HEK293 (cell line): Measurements from ENCODE around the gene NSUN6.

Experiments used
- CTCF ChIA-PET: fragments of 350-600 bp; formaldehyde crosslinking; extraction: SDS; loops from one replicate; lab custom pipeline; 2021; ENCODE audit warnings: antibody characterized with exemption; lab: Yijun Ruan, JAX
- POLR2A ChIA-PET: fragments of 300-600 bp; formaldehyde crosslinking; extraction: SDS; loops from one replicate; lab custom pipeline; 2020; ENCODE audit warnings: antibody characterized with exemption, inconsistent platforms; lab: Yijun Ruan, JAX
- H3K27ac ChIP-seq: fragments of 200-500 bp; sonication (Bioruptor generic); 2 replicates; pipeline ENCODE4 v1.5.1; 2014; ENCODE audit warnings: low read depth, low read length, control low read depth, inconsistent platforms; ENCODE audit errors: extremely low read depth
- H3K36me3 ChIP-seq, 2 experiments: fragments of 200-500 bp in 1 of 2; sonication (Bioruptor generic) in 1 of 2; 1 replicate in 1 of 2; 2 replicates in 1 of 2; pipeline ENCODE4 v1.5.1; 2014 to 2017; ENCODE audit warnings: inconsistent platforms in 2 of 2, low read length in 2 of 2; ENCODE audit not compliant: control insufficient read depth in 2 of 2, insufficient read depth in 1 of 2
- H3K4me1 ChIP-seq: fragments of 200-500 bp; sonication (Bioruptor generic); 2 replicates; pipeline ENCODE4 v1.5.1; 2014; ENCODE audit warnings: mild to moderate bottlenecking, low read length, inconsistent platforms; ENCODE audit not compliant: control insufficient read depth, insufficient read depth
- H3K4me3 ChIP-seq: 2 replicates; pipeline ENCODE4 v1.5.1; 2011; ENCODE audit warnings: low read depth, mild to moderate bottlenecking, control low read depth, low read length, moderate library complexity
- H3K9me3 ChIP-seq: fragments of 200-500 bp; sonication (Bioruptor generic); 2 replicates; pipeline ENCODE4 v1.5.1; 2014; ENCODE audit warnings: low read depth, low read length, inconsistent platforms; ENCODE audit not compliant: control insufficient read depth, insufficient read depth
- GFI1B ChIP-seq: fragments of 450-650 bp; formaldehyde crosslinking; IDR thresholded peaks from 2 replicates; pipeline ENCODE4 v1.5.1; 2016; ENCODE audit warnings: missing biosample characterization, missing genetic modification characterization
- HIC1 ChIP-seq: fragments of 450-650 bp; formaldehyde crosslinking; IDR thresholded peaks from 2 replicates; pipeline ENCODE4 v1.5.1; 2016; ENCODE audit warnings: missing biosample characterization, missing genetic modification characterization
- PRDM6 ChIP-seq: fragments of 450-650 bp; formaldehyde crosslinking; IDR thresholded peaks from 2 replicates; pipeline ENCODE4 v1.5.1; 2017; ENCODE audit warnings: missing biosample characterization, missing genetic modification characterization
- TCF7L2 ChIP-seq: IDR thresholded peaks from 2 replicates; pipeline ENCODE4 v1.6.1; 2011; ENCODE audit warnings: low read depth, mild to moderate bottlenecking, inconsistent platforms, low read length, moderate library complexity, borderline replicate concordance
- ZBTB7A ChIP-seq: fragments of 450-650 bp; formaldehyde crosslinking; IDR thresholded peaks from 2 replicates; pipeline ENCODE4 v1.5.1; 2016; ENCODE audit warnings: low read depth, missing biosample characterization, missing genetic modification characterization
- ZEB2 ChIP-seq: fragments of 450-650 bp; formaldehyde crosslinking; IDR thresholded peaks from 2 replicates; pipeline ENCODE4 v1.5.1; 2016; ENCODE audit warnings: missing biosample characterization, missing genetic modification characterization
- ZFP37 ChIP-seq: fragments of 450-650 bp; formaldehyde crosslinking; IDR thresholded peaks from 2 replicates; pipeline ENCODE4 v1.5.1; 2016; ENCODE audit warnings: missing biosample characterization, missing genetic modification characterization
- ZNF10 ChIP-seq: fragments of 450-650 bp; formaldehyde crosslinking; IDR thresholded peaks from 2 replicates; pipeline ENCODE4 v1.5.1; 2017; ENCODE audit warnings: missing biosample characterization, missing genetic modification characterization
- ZNF112 ChIP-seq: fragments of 450-650 bp; formaldehyde crosslinking; IDR thresholded peaks from 2 replicates; pipeline ENCODE4 v1.5.0; 2017; ENCODE audit warnings: missing biosample characterization, missing genetic modification characterization
- ZNF132 ChIP-seq: fragments of 450-650 bp; formaldehyde crosslinking; IDR thresholded peaks from 2 replicates; pipeline ENCODE4 v1.5.1; 2017; ENCODE audit warnings: missing biosample characterization, missing genetic modification characterization, borderline replicate concordance
- ZNF266 ChIP-seq: fragments of 450-650 bp; formaldehyde crosslinking; IDR thresholded peaks from 2 replicates; pipeline ENCODE4 v1.5.1; 2016; ENCODE audit warnings: missing biosample characterization, missing genetic modification characterization, low read depth
- ZNF324 ChIP-seq: fragments of 450-650 bp; formaldehyde crosslinking; IDR thresholded peaks from 2 replicates; pipeline ENCODE4 v1.5.1; 2016; ENCODE audit warnings: missing biosample characterization, missing genetic modification characterization
- ZNF366 ChIP-seq: fragments of 450-650 bp; formaldehyde crosslinking; conservative IDR thresholded peaks from 2 replicates; pipeline ENCODE4 v1.5.1; 2016; ENCODE audit warnings: missing biosample characterization, missing genetic modification characterization
- ZNF416 ChIP-seq: fragments of 450-650 bp; formaldehyde crosslinking; IDR thresholded peaks from 2 replicates; pipeline ENCODE4 v1.5.1; 2016; ENCODE audit warnings: missing biosample characterization, missing genetic modification characterization
- ZNF514 ChIP-seq: fragments of 450-650 bp; formaldehyde crosslinking; IDR thresholded peaks from 2 replicates; pipeline ENCODE4 v1.5.1; 2016; ENCODE audit warnings: missing biosample characterization, missing genetic modification characterization
- ZNF558 ChIP-seq: fragments of 450-650 bp; formaldehyde crosslinking; IDR thresholded peaks from 2 replicates; pipeline ENCODE4 v1.5.1; 2016; ENCODE audit warnings: missing biosample characterization, missing genetic modification characterization
- ZNF600 ChIP-seq: fragments of 450-650 bp; formaldehyde crosslinking; IDR thresholded peaks from 2 replicates; pipeline ENCODE4 v1.5.1; 2016; ENCODE audit warnings: missing biosample characterization, missing genetic modification characterization
- ZNF768 ChIP-seq: fragments of 450-650 bp; formaldehyde crosslinking; IDR thresholded peaks from 2 replicates; pipeline ENCODE4 v1.5.1; 2018; ENCODE audit warnings: missing biosample characterization, mild to moderate bottlenecking, missing genetic modification characterization
- ZSCAN23 ChIP-seq: fragments of 450-650 bp; formaldehyde crosslinking; IDR thresholded peaks from 2 replicates; pipeline ENCODE4 v1.5.1; 2016; ENCODE audit warnings: missing biosample characterization, missing genetic modification characterization
- TF ChIP-seq, protein P1 (sequence below): fragments of 450-650 bp; formaldehyde crosslinking; IDR thresholded peaks from 2 replicates; pipeline ENCODE4 v1.5.1; 2017; ENCODE audit warnings: missing biosample characterization, missing genetic modification characterization
- TF ChIP-seq, protein P2 (sequence below): fragments of 450-650 bp; formaldehyde crosslinking; IDR thresholded peaks from 2 replicates; pipeline ENCODE4 v1.5.1; 2016; ENCODE audit warnings: missing biosample characterization, missing genetic modification characterization

Gene NSUN6

DNA sequence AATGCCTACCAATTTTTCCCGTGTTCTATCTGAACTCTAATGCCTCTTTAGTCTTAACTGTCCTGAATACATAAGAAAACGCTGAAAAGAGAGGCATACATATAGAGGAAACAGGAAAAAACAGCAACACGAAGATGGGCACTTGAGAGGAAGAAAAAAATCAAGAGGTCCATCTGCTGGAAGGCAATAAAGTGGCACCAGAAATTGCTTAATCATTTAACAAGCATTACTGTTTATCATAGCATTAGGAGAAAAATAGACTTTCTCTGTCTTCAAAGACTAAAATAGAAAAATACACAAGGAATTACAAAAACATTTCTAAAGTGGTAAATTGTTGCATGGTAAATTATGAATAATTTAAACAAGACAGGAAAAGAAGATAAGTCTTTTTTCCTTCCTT lies 35.0 kb downstream of the NSUN6 start:
- ChIA-PET POLR2A (interaction anchor here (1.4 kb wide), 1 partner anchor 12 kb away, joined by 3 read pairs; no protein-coding TSS in a partner anchor), CTCF (interaction anchor here (0.6 to 1.6 kb wide), 2 partner anchors 10 to 1182 kb away, joined by 3 to 5 read pairs; no protein-coding TSS in a partner anchor)
- Histone ChIP-seq H3K27ac (no peak overlapping the region), H3K36me3 (peaks cover 0 to 12% of the 10 kb centered on the region in 2 experiments; a peak in 2 of 3 replicates), H3K4me1 (peaks cover 6% of the 10 kb centered on the region; the same call in 1 of the 2 replicates), H3K9me3 (no peaks in the 10 kb centered on the region), H3K4me3 (no peak overlapping the region)
- TF ChIP-seq PRDM6 (peak; percentile 63), ZNF416 (no peak)

- POLR2A ChIA-PET: interaction anchor here (1.4 kb wide), 1 partner anchor 12 kb away, joined by 3 read pairs; no protein-coding TSS in a partner anchor
- TF ChIP-seq ZNF366 (tag by site-specific recombination) (no peak), ZBTB7A (no peak), ZNF600 (tag by site-specific recombination) (peak; percentile 27; the same call in 1 of the 2 replicates), ZNF768 (tag by site-specific recombination) (no peak)
- CTCF ChIA-PET: interaction anchor here (0.6 to 1.6 kb wide), 2 partner anchors 11 to 1183 kb away, joined by 3 to 5 read pairs; no protein-coding TSS in a partner anchor
These were observed 35.8 kb downstream of the NSUN6 start for GRCh38 chr10:18615618-18616017.

GRCh38 chr10:18611168-18611567 lies 40.2 kb downstream of the NSUN6 start:
- CTCF ChIA-PET: no interaction called here
- TF ChIP-seq ZEB2 (tag by site-specific recombination): no peak
- TF ChIP-seq ZNF558: 0 out of 2 replicates have a peak, but pooled peaks have one; percentile 60
- Histone ChIP-seq H3K9me3 (no peaks in the 10 kb centered on the region), H3K4me3 (no peak overlapping the region), H3K36me3 (peaks cover 3 to 8% of the 10 kb centered on the region in 2 experiments; a peak in 2 of 3 replicates), H3K4me1 (peaks cover 19% of the 10 kb centered on the region), H3K27ac (peak overlapping the region; percentile 53; the same call in 1 of the 2 replicates)
- POLR2A ChIA-PET: no interaction called here

More at GRCh38 chr10:18615618-18616017, 35.8 kb downstream of the NSUN6 start:
- Histone ChIP-seq H3K27ac (no peak overlapping the region), H3K36me3 (peaks cover 0 to 8% of the 10 kb centered on the region in 2 experiments; a peak in 2 of 3 replicates), H3K4me3 (no peak overlapping the region), H3K4me1 (peaks cover 11% of the 10 kb centered on the region), H3K9me3 (no peaks in the 10 kb centered on the region)

DNA sequence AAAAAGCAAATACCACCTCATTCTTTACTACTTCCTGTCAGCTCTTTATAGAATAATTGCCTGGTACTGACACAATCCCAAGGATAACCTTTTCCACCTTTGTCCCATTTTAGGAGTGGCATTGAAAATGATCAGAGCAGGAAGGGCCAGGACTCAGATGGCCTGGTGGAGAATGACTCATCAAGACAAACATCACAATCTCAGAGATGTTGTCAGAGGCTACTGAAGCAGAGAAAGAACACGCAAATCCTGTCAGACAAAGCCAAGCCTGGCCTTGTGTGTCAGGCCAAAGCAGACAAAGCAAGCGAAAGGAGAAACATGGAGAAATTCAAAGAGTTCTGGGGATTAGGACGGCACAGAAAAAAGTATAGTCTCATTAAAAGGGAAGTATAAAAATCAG lies 40.9 kb downstream of the NSUN6 start:
- Histone ChIP-seq H3K4me1 (peaks cover 21% of the 10 kb centered on the region), H3K36me3 (peaks cover 3 to 8% of the 10 kb centered on the region in 2 experiments; a peak in 2 of 3 replicates), H3K4me3 (no peak overlapping the region), H3K9me3 (no peaks in the 10 kb centered on the region), H3K27ac (peak overlapping the region; percentile 53; the same call in 1 of the 2 replicates)
- CTCF ChIA-PET: no interaction called here
- POLR2A ChIA-PET: no interaction called here
- no peak for TF ChIP-seq TCF7L2
- no peak for TF ChIP-seq ZNF324
- TF ChIP-seq ZNF112: no peak
- TF ChIP-seq, protein P1, sequence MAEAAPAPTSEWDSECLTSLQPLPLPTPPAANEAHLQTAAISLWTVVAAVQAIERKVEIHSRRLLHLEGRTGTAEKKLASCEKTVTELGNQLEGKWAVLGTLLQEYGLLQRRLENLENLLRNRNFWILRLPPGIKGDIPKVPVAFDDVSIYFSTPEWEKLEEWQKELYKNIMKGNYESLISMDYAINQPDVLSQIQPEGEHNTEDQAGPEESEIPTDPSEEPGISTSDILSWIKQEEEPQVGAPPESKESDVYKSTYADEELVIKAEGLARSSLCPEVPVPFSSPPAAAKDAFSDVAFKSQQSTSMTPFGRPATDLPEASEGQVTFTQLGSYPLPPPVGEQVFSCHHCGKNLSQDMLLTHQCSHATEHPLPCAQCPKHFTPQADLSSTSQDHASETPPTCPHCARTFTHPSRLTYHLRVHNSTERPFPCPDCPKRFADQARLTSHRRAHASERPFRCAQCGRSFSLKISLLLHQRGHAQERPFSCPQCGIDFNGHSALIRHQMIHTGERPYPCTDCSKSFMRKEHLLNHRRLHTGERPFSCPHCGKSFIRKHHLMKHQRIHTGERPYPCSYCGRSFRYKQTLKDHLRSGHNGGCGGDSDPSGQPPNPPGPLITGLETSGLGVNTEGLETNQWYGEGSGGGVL (tag by site-specific recombination): no peak
- peak; percentile 70; the same call in 1 of the 2 replicates for TF ChIP-seq ZEB2 (tag by site-specific recombination)
- TF ChIP-seq GFI1B (tag by site-specific recombination): 0 out of 2 replicates have a peak, but pooled peaks have one; percentile 50
- TF ChIP-seq ZFP37 (tag by site-specific recombination): 0 out of 2 replicates have a peak, but pooled peaks have one; percentile 50
- no peak for TF ChIP-seq ZNF132 (tag by site-specific recombination)
- TF ChIP-seq ZNF10 (tag by site-specific recombination): 0 out of 2 replicates have a peak, but pooled peaks have one; percentile 18
- no peak for TF ChIP-seq ZNF266 (tag by site-specific recombination)
- TF ChIP-seq ZSCAN23: no peak
- peak; percentile 51; the same call in 1 of the 2 replicates for TF ChIP-seq HIC1 (tag by site-specific recombination)
- TF ChIP-seq, protein P2, sequence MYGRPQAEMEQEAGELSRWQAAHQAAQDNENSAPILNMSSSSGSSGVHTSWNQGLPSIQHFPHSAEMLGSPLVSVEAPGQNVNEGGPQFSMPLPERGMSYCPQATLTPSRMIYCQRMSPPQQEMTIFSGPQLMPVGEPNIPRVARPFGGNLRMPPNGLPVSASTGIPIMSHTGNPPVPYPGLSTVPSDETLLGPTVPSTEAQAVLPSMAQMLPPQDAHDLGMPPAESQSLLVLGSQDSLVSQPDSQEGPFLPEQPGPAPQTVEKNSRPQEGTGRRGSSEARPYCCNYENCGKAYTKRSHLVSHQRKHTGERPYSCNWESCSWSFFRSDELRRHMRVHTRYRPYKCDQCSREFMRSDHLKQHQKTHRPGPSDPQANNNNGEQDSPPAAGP: peak; percentile 55; the same call in 1 of the 2 replicates
- TF ChIP-seq ZNF514 (tag by site-specific recombination): no peak
